Sigmoid colon (tissue), 4 donors: ENCODE measurements around the gene NUDT9.

Experiments
- EP300 ChIP-seq, 4 donors: sonication (generic); formaldehyde crosslinking; IDR thresholded peaks; one replicate each; pipeline ENCODE4 v1.6.1; 2017; ENCODE audit warnings: antibody characterized with exemption in 4 of 4
- POLR2A ChIP-seq, 2 donors: fragments of 450-650 bp; IDR thresholded peaks; one replicate each; pipeline ENCODE4 v1.6.1; 2016; ENCODE audit warnings: antibody characterized with exemption in 2 of 2, mild to moderate bottlenecking in 2 of 2, moderate library complexity in 2 of 2
- POLR2AphosphoS5 ChIP-seq, 4 donors: sonication (generic); formaldehyde crosslinking; IDR thresholded peaks; one replicate each; pipeline ENCODE4 v1.6.1; 2017; ENCODE audit warnings: antibody characterized with exemption in 4 of 4
- TF ChIP-seq, protein P1 (sequence below), 4 experiments: fragments of 450-650 bp in 3 of 4; fragments of 200-600 bp in 1 of 4; IDR thresholded peaks; one replicate each; pipeline ENCODE4 v1.5.1; 2016 to 2019; ENCODE audit warnings: antibody characterized with exemption in 4 of 4, mild to moderate bottlenecking in 3 of 4, moderate library complexity in 2 of 4

DNA sequence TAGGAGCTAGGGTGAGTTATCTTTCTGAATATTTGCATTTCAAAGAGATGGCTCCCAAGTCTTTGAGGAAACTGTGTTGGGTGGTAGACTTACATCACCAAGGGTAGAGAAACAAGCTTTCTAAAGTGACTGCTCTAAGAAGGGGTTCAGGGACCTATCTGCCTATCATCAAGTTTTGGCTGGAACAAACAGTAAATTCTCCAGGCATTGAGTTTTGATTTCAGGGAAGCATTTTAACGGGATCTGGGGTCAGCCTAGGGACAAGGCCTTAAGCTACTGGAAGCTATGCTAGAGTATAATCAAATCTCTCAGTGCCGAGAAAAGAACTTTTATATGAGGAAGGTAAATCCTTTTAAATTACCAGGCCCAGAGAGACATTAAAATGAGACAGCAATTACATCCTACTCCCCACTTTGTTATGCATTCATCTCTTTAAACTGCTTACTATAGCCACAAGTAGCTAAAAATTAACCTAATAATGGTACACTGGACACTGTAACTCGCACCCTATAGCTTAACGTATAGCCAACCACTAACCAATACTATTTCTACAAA is 2.0 kb upstream of the NUDT9 start:
- TF ChIP-seq POLR2AphosphoS5 (IDR thresholded peaks at IDR 0.05), result no peak
- TF ChIP-seq, protein P1, sequence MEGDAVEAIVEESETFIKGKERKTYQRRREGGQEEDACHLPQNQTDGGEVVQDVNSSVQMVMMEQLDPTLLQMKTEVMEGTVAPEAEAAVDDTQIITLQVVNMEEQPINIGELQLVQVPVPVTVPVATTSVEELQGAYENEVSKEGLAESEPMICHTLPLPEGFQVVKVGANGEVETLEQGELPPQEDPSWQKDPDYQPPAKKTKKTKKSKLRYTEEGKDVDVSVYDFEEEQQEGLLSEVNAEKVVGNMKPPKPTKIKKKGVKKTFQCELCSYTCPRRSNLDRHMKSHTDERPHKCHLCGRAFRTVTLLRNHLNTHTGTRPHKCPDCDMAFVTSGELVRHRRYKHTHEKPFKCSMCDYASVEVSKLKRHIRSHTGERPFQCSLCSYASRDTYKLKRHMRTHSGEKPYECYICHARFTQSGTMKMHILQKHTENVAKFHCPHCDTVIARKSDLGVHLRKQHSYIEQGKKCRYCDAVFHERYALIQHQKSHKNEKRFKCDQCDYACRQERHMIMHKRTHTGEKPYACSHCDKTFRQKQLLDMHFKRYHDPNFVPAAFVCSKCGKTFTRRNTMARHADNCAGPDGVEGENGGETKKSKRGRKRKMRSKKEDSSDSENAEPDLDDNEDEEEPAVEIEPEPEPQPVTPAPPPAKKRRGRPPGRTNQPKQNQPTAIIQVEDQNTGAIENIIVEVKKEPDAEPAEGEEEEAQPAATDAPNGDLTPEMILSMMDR (IDR thresholded peaks at IDR 0.05), result no peak
- TF ChIP-seq EP300 (IDR thresholded peaks at IDR 0.05), result no peak
- TF ChIP-seq POLR2A (IDR thresholded peaks at IDR 0.05), result no peak
